Measurements from ENCODE around the gene NGEF.

DNA sequence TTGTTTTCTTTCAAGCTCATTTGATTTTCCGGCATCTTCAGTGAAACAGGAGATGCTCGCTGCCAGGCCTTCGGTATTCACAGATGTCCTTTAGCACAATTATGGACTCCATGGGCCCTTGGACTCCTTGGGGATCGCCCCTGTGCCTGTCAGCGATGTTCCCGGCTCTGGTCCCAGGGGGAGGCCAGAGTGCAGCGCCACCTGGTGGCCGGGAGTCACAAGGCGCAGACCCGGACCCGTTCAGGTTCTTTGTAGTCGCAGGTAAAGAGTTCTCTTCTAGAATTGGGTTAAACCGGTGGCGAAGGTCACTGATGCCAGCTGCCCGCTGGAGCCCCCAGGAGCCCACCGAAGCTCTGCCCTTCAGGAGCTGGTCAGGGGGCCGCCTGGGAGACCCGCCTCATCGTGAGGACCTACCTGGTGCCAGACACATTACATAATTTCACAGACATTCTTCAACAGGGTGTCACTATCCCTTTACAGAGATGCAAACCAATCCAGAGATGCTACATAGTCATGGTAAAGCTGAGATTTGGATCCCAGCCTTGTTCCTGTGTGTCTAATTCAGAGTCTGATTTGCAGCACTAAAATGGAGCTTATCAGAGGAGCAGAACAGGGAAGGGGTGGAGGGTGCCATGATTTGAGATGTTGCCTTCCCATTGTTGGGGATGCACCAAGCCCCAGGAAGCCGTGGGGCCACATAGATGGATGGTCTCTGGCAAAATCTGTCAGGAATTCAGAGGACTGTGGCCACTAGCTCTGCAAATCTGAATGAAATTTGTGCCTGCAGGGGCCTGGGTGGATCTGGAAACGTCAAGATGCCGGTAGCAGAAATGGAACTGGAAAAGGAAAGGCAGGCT is 41.1 kb upstream of the NGEF start:
- TF ChIP-seq POLR2A (IDR thresholded peaks at IDR 0.05) (no peak), CTCF (IDR thresholded peaks at IDR 0.05) (peak in 3 of 4 experiments; percentile 62 to 66 (median 63)), POLR2AphosphoS5 (IDR thresholded peaks at IDR 0.05) (no peak)
